ENCODE measurements around the gene LTB. TPM values are rescaled to one million over a fixed set of nuclear protein-coding genes. Genes with fewer than 3 reads are reported as not detected.

Gene LTB, protein sequence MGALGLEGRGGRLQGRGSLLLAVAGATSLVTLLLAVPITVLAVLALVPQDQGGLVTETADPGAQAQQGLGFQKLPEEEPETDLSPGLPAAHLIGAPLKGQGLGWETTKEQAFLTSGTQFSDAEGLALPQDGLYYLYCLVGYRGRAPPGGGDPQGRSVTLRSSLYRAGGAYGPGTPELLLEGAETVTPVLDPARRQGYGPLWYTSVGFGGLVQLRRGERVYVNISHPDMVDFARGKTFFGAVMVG
- 0.80 and 1.2 TPM in 2 replicates for total RNA-seq

DNA sequence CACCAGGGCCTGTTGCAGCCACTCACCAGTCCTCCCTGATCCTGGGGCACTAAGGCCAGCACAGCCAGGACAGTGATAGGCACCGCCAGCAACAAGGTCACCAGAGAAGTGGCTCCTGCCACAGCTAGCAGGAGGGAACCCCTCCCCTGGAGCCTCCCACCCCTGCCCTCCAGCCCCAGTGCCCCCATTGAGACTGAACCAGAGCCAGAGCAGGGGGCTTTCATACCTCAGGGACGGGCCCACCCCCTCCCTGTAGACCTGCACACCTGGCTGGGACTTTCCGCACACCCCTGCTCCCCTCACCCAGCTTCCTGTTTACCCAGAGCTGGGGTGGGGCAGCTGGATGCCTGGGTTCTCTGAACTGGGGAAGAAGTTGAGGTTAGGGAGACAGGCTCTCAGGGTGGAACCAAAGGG, at the start of gene LTB:
LTB (minus strand) TSS at position 195 of the 414 bp plus-strand sequence; CDS start at position 188, 7 bp downstream.

DNA sequence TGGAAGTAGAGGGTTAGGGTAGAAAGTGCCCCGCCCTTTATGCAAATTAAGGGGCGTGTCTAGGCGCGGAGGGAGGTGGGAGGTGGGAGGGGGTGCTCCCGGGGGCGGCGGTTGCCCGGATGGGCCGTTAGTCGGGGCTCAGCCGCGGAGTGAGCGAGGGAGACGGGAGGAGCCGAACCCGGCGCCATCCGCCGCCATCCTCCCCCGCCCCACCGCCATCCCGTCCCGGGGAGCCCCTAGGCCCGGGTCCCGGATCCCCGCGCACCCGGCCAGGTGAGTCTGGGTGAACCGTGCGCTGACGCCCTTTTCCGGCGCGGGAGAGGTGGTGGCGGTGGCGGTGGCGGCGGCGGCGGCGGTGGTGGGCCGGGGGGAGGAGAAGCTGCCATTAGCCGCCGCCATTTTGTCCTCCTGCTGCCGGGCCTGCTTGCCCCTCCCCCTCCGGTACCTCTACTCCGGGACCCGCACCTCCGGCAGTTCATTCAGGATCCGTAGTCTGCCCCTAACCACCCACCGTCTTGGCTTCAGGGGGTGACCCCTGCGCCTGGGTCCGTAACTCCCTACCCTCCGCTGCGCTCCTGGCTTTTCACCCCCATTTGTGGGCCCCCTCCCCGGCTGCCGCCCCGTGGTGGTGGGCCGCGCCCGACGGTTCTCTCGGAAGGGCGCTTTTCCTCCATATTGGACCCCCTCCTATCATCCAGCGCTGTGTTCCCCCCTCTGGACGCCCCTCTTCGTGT, 38.5 kb upstream of the LTB start, which contains the start of gene PRRC2A:
PRRC2A (plus strand) TSS at position 130 of the 734 bp plus-strand sequence. CDS start 2,075 bp downstream, outside the sequence.

DNA sequence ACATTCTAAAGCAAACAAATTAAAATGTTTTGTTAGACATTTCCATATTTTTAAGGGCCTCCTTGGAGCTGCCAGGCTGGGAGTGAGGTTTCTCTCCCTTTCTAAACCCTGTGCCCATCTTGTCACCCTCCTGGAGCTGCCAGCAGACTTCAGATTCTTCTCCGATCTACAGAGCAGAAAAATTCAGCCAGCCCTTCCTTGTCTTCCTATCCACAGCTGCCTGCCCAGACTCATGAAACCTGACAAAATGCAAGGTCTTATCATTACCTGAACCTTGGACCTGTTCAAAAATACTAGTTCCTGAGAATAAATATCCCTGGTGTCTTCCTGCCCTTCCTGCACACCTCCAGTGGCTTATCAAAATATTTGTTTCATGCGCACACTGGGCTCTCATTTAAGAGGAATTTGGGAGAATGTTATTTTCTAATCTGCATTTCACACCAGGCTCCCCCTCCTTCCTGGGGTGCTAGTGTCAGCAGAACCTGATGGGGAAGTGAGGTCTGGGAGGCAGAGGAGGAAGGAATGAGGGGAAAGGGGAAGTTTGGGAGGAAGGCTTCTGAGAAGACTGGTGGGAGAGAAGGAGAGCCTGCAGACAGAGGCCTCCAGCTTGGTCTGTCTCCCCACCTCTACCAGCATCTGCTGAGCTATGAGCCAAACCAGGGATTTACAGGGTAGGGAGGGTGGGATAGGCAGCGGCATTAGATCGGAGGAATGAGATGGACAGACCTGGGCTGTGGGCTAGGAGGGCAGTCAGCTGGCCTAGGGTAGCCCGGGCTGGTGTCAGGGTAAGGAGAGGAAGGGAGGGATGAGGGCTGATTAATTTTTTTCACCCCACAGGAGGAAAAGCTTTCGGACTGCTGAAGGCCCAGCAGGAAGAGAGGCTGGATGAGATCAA, 32.7 kb upstream of the LTB start, which contains the start of gene AIF1:
AIF1 (plus strand) TSS at position 551 of the 895 bp plus-strand sequence; CDS start at position 647, 96 bp downstream.

DNA sequence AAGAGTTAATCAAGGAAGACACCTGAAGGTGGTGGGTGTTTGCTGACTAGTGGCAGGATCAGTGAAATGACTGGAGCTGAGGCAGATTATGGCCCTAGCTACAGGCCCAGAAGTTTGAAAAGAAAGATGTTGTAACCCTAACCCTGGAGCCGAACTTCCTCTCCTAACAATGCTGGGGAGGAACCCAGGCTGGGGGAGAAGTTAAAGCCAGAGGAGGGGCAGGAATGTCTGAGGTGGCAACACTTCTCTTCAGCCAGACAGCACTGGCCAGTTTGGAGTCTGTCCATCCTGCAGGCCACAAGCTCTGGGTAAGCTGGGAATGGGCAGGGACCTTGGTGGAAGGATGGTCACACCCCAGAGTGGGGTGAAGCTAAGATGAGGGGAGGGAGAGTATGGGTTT, 3.8 kb upstream of the LTB start, which contains the start of gene LST1:
LST1 (plus strand) TSS at position 270 of the 400 bp plus-strand sequence. CDS start 1,023 bp downstream, outside the sequence.

DNA sequence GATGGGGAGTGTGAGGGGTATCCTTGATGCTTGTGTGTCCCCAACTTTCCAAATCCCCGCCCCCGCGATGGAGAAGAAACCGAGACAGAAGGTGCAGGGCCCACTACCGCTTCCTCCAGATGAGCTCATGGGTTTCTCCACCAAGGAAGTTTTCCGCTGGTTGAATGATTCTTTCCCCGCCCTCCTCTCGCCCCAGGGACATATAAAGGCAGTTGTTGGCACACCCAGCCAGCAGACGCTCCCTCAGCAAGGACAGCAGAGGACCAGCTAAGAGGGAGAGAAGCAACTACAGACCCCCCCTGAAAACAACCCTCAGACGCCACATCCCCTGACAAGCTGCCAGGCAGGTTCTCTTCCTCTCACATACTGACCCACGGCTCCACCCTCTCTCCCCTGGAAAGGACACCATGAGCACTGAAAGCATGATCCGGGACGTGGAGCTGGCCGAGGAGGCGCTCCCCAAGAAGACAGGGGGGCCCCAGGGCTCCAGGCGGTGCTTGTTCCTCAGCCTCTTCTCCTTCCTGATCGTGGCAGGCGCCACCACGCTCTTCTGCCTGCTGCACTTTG, 6.8 kb downstream of the LTB start, which contains the start of gene TNF:
TNF (plus strand) TSS at position 231 of the 567 bp plus-strand sequence; CDS start at position 408, 177 bp downstream.

DNA sequence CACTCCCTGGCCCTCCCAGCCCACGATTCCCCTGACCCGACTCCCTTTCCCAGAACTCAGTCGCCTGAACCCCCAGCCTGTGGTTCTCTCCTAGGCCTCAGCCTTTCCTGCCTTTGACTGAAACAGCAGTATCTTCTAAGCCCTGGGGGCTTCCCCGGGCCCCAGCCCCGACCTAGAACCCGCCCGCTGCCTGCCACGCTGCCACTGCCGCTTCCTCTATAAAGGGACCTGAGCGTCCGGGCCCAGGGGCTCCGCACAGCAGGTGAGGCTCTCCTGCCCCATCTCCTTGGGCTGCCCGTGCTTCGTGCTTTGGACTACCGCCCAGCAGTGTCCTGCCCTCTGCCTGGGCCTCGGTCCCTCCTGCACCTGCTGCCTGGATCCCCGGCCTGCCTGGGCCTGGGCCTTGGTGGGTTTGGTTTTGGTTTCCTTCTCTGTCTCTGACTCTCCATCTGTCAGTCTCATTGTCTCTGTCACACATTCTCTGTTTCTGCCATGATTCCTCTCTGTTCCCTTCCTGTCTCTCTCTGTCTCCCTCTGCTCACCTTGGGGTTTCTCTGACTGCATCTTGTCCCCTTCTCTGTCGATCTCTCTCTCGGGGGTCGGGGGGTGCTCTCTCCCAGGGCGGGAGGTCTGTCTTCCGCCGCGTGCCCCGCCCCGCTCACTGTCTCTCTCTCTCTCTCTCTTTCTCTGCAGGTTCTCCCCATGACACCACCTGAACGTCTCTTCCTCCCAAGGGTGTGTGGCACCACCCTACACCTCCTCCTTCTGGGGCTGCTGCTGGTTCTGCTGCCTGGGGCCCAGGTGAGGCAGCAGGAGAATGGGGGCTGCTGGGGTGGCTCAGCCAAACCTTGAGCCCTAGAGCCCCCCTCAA, 9.9 kb downstream of the LTB start, which contains the start of gene LTA:
LTA (plus strand) TSS at position 249 of the 871 bp plus-strand sequence; CDS start at position 703, 454 bp downstream.

DNA sequence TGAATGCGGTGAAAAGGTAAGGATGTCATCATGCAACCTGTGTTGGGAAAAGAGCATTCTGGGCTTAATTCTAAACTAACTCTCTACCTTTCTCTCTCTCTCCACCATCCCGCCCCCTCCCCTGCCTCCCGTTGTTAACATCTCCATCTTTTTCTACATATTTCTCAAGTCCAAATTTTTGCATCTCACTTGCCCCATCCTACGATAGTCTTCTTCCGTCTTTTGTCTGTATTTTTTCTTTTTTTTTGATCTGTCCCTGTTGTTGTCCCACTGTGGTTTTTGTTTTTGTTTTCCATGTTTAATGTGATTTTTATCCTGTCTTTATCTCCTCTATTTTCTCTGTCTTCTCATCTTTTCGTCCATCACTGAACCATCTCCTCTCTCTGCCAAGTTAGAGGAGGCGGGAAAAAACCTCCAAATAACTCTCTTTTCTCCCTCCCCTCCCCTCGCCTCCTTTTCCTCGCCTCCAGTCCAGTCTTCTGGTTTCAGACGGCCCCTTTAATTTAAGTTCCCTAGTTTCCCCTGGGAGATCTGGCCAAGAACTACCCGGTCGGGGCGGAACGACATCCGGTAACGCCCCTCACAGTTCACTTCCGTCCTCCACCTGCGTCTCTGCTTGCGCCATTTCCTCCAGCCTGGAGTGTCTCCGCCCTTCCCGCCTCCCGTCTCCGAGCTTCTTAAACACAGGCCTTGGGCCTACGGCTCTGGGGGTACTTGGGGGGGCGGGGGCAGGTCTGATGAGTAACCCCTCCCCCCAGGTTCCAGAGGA, 35.1 kb downstream of the LTB start, which contains the start of gene NFKBIL1:
NFKBIL1 (plus strand) TSS at position 651 of the 769 bp plus-strand sequence; CDS start at position 738, 87 bp downstream.

DNA sequence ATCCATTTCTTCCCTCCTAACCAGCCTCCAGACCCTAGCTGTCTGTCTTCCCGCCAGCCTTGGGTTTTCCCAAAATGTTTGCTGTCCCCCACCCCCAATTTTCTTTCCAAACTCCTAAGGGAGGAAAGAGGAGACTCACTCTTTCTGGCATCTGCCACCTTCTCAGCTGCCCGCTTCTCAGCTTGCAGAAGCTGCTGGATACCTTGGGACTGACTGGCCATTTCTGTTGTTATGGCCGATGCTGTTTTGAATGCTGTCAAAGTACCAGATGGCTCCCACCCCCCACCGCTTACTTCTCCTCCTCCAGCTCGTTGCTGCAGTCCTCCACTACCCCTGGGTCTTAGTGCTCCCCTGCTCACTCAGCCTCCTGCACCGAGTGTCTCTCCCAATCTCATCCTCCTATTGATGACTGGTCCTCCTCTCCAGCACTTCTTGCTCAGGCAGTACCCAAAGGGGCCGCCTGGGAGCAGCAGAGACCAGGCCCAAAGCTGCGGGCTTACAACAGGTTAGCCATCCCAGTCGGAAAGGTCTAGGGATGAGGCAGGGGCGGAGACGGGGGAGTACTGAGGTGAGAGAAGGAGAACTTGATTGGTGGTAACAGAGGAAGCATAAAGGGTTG, 35.8 kb downstream of the LTB start, which contains the start of gene ATP6V1G2:
ATP6V1G2 (minus strand) TSS at position 270 of the 619 bp plus-strand sequence; CDS start at position 221, 49 bp downstream.

DNA sequence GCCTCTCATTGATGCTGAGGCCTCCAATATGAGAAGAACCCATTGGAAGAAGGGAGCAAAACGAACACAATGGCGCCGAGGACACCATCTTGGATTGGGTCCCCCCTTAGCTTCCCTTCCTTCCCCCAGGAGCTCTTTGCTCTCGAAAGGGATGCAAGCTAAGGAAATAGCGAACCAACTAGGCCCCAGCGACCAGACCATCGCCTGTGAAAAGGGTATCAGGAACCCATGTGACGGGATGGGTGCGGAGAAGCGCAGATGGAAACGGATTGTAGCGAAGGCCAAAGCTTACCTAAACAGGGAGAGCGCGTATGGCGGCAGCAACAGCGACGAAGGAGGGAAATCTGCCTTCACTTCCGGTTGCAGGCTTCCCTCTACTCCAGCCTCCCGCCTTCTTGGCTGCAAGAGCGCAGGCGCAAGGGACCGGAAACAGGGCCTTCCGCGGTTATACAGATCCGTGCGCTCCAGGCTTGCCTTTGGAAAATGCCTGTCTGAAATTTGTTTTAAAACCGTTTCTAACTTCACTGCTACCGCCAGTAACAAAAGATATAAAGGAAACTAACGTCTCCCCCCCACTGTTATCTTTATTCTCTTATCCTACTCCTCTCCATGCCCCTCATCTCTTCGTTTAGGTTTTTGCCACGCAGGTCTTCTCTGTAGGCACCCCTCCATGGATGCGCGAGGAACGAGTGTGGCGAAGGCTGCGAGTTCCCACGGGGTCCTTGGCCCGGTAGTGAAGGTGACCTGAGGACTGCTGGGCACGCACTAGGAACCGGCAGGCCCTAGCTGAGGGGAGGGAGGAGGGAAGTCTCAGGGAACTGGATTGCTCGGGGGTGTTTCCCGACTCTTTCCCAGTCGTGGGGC, 40.3 kb downstream of the LTB start, which contains the start of gene DDX39B:
DDX39B (minus strand) TSS at position 346 of the 864 bp plus-strand sequence. CDS start 1,471 bp downstream, outside the sequence.

Small RNA genes within 50 kb of the gene (small RNA-seq; reads per million reads assigned to genes)
- gene SNORA38 (186 reads per million, percentile 99 among the genes with 10 or more reads in this experiment), gene SNORD117 (398 reads per million, percentile 99 among the genes with 10 or more reads in this experiment), gene SNORD84 (not detected), gene UQCRHP1 (not detected)

Other genes with a start within 250 kb of the LTB start
- 86.9 and 125 TPM in 2 replicates for gene HLA-B, start 225.2 kb downstream of the LTB start, total RNA-seq
- gene MICA, start 178.8 kb downstream of the LTB start, total RNA-seq, result 31.8 and 44.9 TPM in 2 replicates
- 22.5 and 33.1 TPM in 2 replicates for gene MICB, start 84.3 kb downstream of the LTB start, total RNA-seq
- not detected in 2 replicates for gene MCCD1, start 53.5 kb downstream of the LTB start, total RNA-seq
- 455 and 468 TPM in 2 replicates for gene DDX39B, start 40.4 kb downstream of the LTB start, total RNA-seq
- gene ATP6V1G2, start 35.8 kb downstream of the LTB start, total RNA-seq, result 0.50 and 0.53 TPM in 2 replicates
- 17.1 and 19.1 TPM in 2 replicates for gene NFKBIL1, start 34.8 kb downstream of the LTB start, total RNA-seq
- gene LTA, start 10.1 kb downstream of the LTB start, total RNA-seq, result not detected in 2 replicates
- not detected in 2 replicates for gene TNF, start 6.9 kb downstream of the LTB start, total RNA-seq
- gene LST1, start 3.9 kb upstream of the LTB start, total RNA-seq, result 0.29 and 0.40 TPM in 2 replicates
- not detected in 2 replicates for gene NCR3, start 10.6 kb upstream of the LTB start, total RNA-seq
- gene AIF1, start 32.8 kb upstream of the LTB start, total RNA-seq, result not detected in 2 replicates
- gene PRRC2A, start 38.3 kb upstream of the LTB start, total RNA-seq, result 84.0 and 112 TPM in 2 replicates
- gene BAG6, start 70.2 kb upstream of the LTB start, total RNA-seq, result 149 and 209 TPM in 2 replicates
- gene APOM, start 73.5 kb upstream of the LTB start, total RNA-seq, result 0.29 TPM in 1 of 2 replicates, not detected in the other
- gene C6orf47, start 78.4 kb upstream of the LTB start, total RNA-seq, result 11.8 and 12.0 TPM in 2 replicates
- 11.8 and 15.4 TPM in 2 replicates for gene GPANK1, start 82.6 kb upstream of the LTB start, total RNA-seq
- 178 and 196 TPM in 2 replicates for gene CSNK2B, start 83.7 kb upstream of the LTB start, total RNA-seq
- 5.7 and 7.2 TPM in 2 replicates for gene LY6G5B, start 87.6 kb upstream of the LTB start, total RNA-seq
- gene LY6G5C, start 98.6 kb upstream of the LTB start, total RNA-seq, result 1.3 and 1.6 TPM in 2 replicates
- gene ABHD16A, start 120.9 kb upstream of the LTB start, total RNA-seq, result 26.7 and 30.5 TPM in 2 replicates
- not detected in 2 replicates for gene LY6G6F, start 124.4 kb upstream of the LTB start, total RNA-seq
- gene LY6G6D, start 132.9 kb upstream of the LTB start, total RNA-seq, result not detected in 2 replicates
- not detected in 2 replicates for gene LY6G6C, start 139.3 kb upstream of the LTB start, total RNA-seq
- gene MPIG6B, start 140.9 kb upstream of the LTB start, total RNA-seq, result not detected in 2 replicates
- gene DDAH2, start 146.9 kb upstream of the LTB start, total RNA-seq, result 35.2 and 44.4 TPM in 2 replicates
- 650 and 798 TPM in 2 replicates for gene CLIC1, start 154.1 kb upstream of the LTB start, total RNA-seq
- 18.6 and 30.9 TPM in 2 replicates for gene MSH5, start 157.6 kb upstream of the LTB start, total RNA-seq
- gene SAPCD1, start 180.2 kb upstream of the LTB start, total RNA-seq, result 0.66 and 1.6 TPM in 2 replicates
- 0.27 and 0.29 TPM in 2 replicates for gene VWA7, start 194.9 kb upstream of the LTB start, total RNA-seq
- gene VARS1, start 213.3 kb upstream of the LTB start, total RNA-seq, result 80.2 and 96.9 TPM in 2 replicates
- 51.3 and 55.1 TPM in 2 replicates for gene LSM2, start 224.5 kb upstream of the LTB start, total RNA-seq
- gene HSPA1L, start 232.9 kb upstream of the LTB start, total RNA-seq, result 0.40 and 0.57 TPM in 2 replicates
- gene HSPA1A, start 233.1 kb upstream of the LTB start, total RNA-seq, result 35.1 and 75.0 TPM in 2 replicates
- gene HSPA1B, start 245.3 kb upstream of the LTB start, total RNA-seq, result 26.1 and 97.3 TPM in 2 replicates

All from thoracic aorta endothelial cell (primary cell).